AG08395 (cell line): ENCODE measurements around the gene KCNB1.
A peak's percentile ranks its signal among the peaks of the same experiment; 100 is the strongest.

Experiments
- DNase-seq: peaks from one replicate; pipeline ENCODE4 v3.0.0; 2012; ENCODE audit warnings: mixed read lengths, low spot score

KCNB1 gene

GRCh38 chr20:49409302-49409974 is 73.0 kb downstream of the KCNB1 start:
- no peak for DNase-seq

- no peak for DNase-seq
Measured at GRCh38 chr20:49408509-49409104, 73.9 kb downstream of the KCNB1 start.

- no peak for DNase-seq
Measured at GRCh38 chr20:49406666-49407065, 75.8 kb downstream of the KCNB1 start.

- no peak for DNase-seq
Measured at GRCh38 chr20:49405696-49406095, 76.8 kb downstream of the KCNB1 start.

- no peak for DNase-seq
Measured at GRCh38 chr20:49405062-49405683, 77.3 kb downstream of the KCNB1 start.

- no peak for DNase-seq
Measured at GRCh38 chr20:49404461-49404860, 78.0 kb downstream of the KCNB1 start.

GRCh38 chr20:49403911-49404310 is 78.6 kb downstream of the KCNB1 start:
- DNase-seq = no peak

GRCh38 chr20:49403012-49403411 is 79.5 kb downstream of the KCNB1 start:
- no peak for DNase-seq

GRCh38 chr20:49400904-49401303 is 81.6 kb downstream of the KCNB1 start:
- DNase-seq = no peak

- DNase-seq = no peak
Measured at GRCh38 chr20:49400410-49400809, 82.1 kb downstream of the KCNB1 start.

- peak; percentile 49 for DNase-seq
Measured at GRCh38 chr20:49399329-49399728, 83.1 kb downstream of the KCNB1 start.

- DNase-seq = no peak
Measured at GRCh38 chr20:49398401-49399144, 83.9 kb downstream of the KCNB1 start.

- DNase-seq = peak; percentile 74
Measured at GRCh38 chr20:49397525-49397924, 84.9 kb downstream of the KCNB1 start.

- DNase-seq = no peak
Measured at GRCh38 chr20:49396230-49396629, 86.2 kb downstream of the KCNB1 start.

- DNase-seq = no peak
Measured at GRCh38 chr20:49395659-49396058, 86.8 kb downstream of the KCNB1 start.

GRCh38 chr20:49395183-49395582 is 87.3 kb downstream of the KCNB1 start:
- DNase-seq = peak; percentile 29

GRCh38 chr20:49394757-49395156 is 87.7 kb downstream of the KCNB1 start:
- DNase-seq = no peak

- DNase-seq = peak; percentile 57
Measured at GRCh38 chr20:49394264-49394663, 88.2 kb downstream of the KCNB1 start.

- DNase-seq = no peak
Measured at GRCh38 chr20:49393803-49394202, 88.7 kb downstream of the KCNB1 start.

- DNase-seq = no peak
Measured at GRCh38 chr20:49392745-49393144, 89.7 kb downstream of the KCNB1 start.

GRCh38 chr20:49391404-49392245 is 90.8 kb downstream of the KCNB1 start:
- DNase-seq = no peak

GRCh38 chr20:49389854-49390253 is 92.6 kb downstream of the KCNB1 start:
- DNase-seq = no peak
